NCI-H2107 treated with DMSO at 0.1 percent for 48 hours (cell line): ENCODE data around the gene MMP20.

Experiments
- DNase-seq: peaks from one replicate; lab custom pipeline; 2025; ENCODE audit not compliant: unreplicated experiment; lab: John Stamatoyannopoulos, UW

Gene MMP20

GRCh38 chr11:102623128-102623527 is 2.0 kb downstream of the MMP20 start:
- DNase-seq, result no peak

- DNase-seq, result no peak
Observed at GRCh38 chr11:102622258-102622657, 2.9 kb downstream of the MMP20 start.

- DNase-seq, result no peak
Observed at GRCh38 chr11:102620818-102621561, 4.1 kb downstream of the MMP20 start.

GRCh38 chr11:102620179-102620578 is 5.0 kb downstream of the MMP20 start:
- DNase-seq, result no peak

GRCh38 chr11:102617466-102618008 is 7.6 kb downstream of the MMP20 start:
- no peak for DNase-seq

GRCh38 chr11:102615894-102616432 is 9.2 kb downstream of the MMP20 start:
- DNase-seq, result no peak

GRCh38 chr11:102615077-102615893 is 9.8 kb downstream of the MMP20 start:
- no peak for DNase-seq

- no peak for DNase-seq
Observed at GRCh38 chr11:102614485-102614884, 10.6 kb downstream of the MMP20 start.

GRCh38 chr11:102614031-102614430 is 11.1 kb downstream of the MMP20 start:
- DNase-seq, result no peak

GRCh38 chr11:102613450-102613849 is 11.7 kb downstream of the MMP20 start:
- DNase-seq, result no peak

GRCh38 chr11:102611291-102611690 is 13.8 kb downstream of the MMP20 start:
- DNase-seq, result no peak

GRCh38 chr11:102610200-102610599 is 14.9 kb downstream of the MMP20 start:
- DNase-seq, result no peak

- no peak for DNase-seq
Observed at GRCh38 chr11:102608699-102609098, 16.4 kb downstream of the MMP20 start.

- no peak for DNase-seq
Observed at GRCh38 chr11:102604875-102605274, 20.3 kb downstream of the MMP20 start.

GRCh38 chr11:102604011-102604410 is 21.1 kb downstream of the MMP20 start:
- no peak for DNase-seq

GRCh38 chr11:102603576-102603975 is 21.6 kb downstream of the MMP20 start:
- no peak for DNase-seq

GRCh38 chr11:102603091-102603490 is 22.0 kb downstream of the MMP20 start:
- peak; percentile 8 for DNase-seq

- DNase-seq, result no peak
Observed at GRCh38 chr11:102600666-102601065, 24.5 kb downstream of the MMP20 start.

- DNase-seq, result no peak
Observed at GRCh38 chr11:102599642-102600261, 25.4 kb downstream of the MMP20 start.

GRCh38 chr11:102598272-102598671 is 26.9 kb downstream of the MMP20 start:
- no peak for DNase-seq

- DNase-seq, result no peak
Observed at GRCh38 chr11:102596578-102596977, 28.6 kb downstream of the MMP20 start.
